Cerebellar cortex (tissue), 1 donor: ENCODE results near the gene WHAMM.
"Not testable (repeated sequence)": the region's sequence is repeated elsewhere in the genome, so short reads cannot be mapped to it uniquely, and the experiment has no call there.

Experiments used
- DNase-seq: peaks from one replicate; pipeline ENCODE4 v3.0.0-alpha.2; 2015; ENCODE audit warnings: low spot score

The WHAMM gene

DNA sequence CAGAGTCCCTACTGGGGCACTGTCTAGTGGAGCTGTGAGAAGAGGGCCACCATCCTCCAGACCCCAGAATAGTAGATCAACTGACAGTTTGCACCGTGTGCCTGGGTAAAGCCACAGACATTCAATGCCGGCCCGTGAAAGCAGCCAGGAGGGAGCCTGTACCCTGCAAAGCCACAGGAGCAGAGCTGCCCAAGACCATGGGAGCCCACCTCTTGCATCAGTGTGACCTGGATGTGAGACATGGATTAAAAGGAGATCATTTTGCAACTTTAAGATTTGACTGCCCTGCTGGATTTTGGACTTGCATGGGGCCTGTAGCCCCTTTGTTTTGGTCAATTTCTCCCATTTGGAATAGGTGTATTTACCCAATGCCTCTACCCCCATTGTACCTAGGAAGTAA, 56.6 kb downstream of the WHAMM start:
- not testable (repeated sequence) for DNase-seq

DNA sequence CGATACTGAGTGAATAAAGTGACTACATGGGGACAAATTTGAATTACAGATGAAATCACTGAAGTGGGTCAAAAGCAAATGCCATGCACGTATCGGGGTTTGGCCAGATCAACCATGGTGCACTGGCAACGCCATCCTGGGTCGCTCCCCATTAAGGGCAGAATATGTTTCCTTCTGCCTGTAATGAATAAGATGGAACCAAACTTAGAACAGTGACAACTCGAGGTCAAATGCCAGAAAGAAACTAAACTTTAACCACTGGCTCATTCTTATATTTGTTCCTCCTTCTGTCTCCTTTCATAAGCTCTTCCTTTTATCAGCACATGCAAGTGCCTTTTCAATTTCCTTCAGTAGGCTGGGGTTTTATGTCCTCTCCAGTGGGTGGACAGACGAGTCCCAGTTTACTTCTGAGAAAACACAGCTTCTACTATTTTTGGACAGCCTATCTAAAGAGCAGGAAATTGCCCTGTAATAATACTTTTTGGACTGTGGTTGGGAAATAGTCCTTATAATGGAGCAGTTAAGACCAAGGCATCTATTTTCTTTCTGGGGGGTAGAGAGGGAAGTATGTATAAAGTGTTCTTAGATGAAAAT, 61.4 kb downstream of the WHAMM start:
- DNase-seq = no peak

- no peak for DNase-seq
Measured at GRCh38 chr15:82871358-82871757, 61.9 kb downstream of the WHAMM start.

- DNase-seq = no peak
Measured at GRCh38 chr15:82871832-82872484, 62.5 kb downstream of the WHAMM start.

DNA sequence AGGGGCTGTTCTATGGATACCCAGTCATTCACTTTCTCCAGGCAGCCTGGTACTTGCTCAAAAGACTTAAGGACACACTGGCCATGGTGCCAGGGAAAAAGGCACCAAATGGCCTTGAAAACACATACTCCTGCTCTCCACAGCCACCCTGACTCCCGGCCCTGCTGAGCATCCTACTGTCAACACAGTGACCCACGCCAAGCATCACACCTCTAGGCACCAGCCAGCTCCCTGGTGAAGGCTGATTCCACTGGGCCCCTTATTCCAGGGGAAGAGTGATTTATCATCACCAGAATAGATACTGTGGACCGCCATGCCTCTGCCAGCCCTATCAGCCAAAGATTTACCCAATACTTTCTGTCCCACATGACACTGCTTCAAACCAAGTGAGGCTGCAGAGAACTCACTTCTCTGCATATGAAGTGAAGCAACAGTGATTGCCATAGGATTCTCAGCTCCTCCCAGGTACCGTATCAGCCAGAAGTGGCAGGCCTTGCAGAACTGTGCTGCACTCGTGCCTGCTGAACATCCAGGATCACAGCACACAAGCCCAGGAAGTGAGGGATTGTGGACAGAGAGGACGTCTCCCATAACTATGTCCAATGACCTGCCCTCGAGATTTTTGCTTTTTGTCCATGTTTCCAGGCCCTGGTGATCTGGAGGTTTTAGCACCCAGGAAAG, 63.7 kb downstream of the WHAMM start:
- DNase-seq = no peak

GRCh38 chr15:82874267-82874666, 64.8 kb downstream of the WHAMM start:
- DNase-seq = no peak

GRCh38 chr15:82874961-82875360, 65.5 kb downstream of the WHAMM start:
- no peak for DNase-seq

GRCh38 chr15:82875411-82876003, 66.1 kb downstream of the WHAMM start:
- DNase-seq = no peak

- no peak for DNase-seq
Measured at GRCh38 chr15:82877825-82878224, 68.4 kb downstream of the WHAMM start.

DNA sequence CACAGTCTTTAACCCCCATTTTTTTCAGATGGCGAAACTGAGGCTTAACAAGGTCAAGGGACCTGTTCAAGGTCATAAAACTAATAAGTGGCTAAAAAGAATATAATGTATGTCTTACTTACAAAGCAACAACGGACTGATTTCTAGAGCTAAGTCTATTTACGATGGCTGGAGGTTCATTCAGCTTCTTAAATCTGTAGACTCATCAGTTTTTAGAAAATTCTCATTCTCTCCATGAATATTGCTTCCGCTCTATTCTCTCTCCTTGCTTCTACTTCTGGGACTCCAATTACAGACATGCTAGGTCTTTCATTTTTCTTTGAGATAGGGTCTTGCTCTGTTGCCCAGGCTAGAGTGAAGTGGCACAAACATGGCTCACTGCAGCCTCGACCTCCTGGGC, 68.9 kb downstream of the WHAMM start:
- DNase-seq = no peak

GRCh38 chr15:82880704-82881103, 71.3 kb downstream of the WHAMM start:
- no peak for DNase-seq

DNA sequence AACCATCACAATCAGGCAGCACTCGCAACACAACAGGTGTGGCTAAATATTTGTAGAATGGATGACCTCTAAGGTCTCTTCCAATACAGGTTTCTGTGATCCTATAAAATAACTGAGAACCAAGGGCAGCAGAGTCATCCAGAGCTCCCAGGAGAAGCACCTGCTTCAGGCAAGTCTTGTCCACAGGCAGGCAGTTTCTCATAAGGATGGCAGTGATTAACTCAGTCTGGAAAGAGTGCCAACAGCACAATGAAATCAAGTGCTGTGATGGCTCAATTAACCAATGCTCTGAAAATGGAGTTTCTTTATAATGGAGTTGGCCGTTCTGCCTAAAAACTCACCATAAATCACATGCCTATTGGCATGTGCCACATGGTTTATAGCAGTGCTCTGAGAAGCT, 72.3 kb downstream of the WHAMM start:
- no peak for DNase-seq

DNA sequence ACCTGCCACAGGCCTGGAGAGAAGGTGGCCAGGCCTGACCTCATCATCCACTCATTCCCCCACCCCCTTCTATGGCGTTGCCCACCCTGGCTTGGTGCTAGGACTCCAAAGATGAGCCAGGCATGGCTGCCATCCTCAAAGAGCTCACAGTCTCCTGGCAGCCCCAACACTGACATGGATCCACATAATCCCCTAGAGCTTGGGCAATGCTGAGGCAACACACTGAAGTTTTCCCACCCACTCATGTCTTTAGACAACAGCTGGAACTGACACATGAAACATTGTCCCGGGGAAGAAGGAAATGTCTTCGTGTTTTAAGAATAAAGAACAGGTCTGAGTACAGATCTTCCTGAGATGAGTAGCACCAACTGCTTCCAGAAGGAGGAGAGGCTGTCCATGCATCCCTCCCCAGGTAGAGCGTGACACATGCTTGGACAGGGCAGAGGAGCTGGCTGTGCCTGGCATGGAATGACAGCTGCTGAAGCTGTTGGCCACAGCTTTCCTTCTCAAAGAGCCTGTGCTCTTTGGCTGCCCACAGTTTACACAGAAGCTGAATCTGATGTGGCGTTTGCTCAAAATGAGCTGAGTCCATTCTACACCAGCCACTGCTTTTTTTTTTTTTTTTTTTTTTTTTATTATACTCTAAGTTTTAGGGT, 73.0 kb downstream of the WHAMM start:
- no peak for DNase-seq
